GF-D8 (cell line): ENCODE results near the gene TTC22.

Source experiments
- DNase-seq: peaks from one replicate; lab custom pipeline; 2025; lab: John Stamatoyannopoulos, UW

The TTC22 gene

GRCh38 chr1:54751426-54751825, 49.7 kb downstream of the TTC22 start:
- DNase-seq = no peak

- no peak for DNase-seq
Measured at GRCh38 chr1:54750596-54750995, 50.5 kb downstream of the TTC22 start.

GRCh38 chr1:54748094-54748835, 52.9 kb downstream of the TTC22 start:
- DNase-seq = no peak

GRCh38 chr1:54745864-54746263, 55.3 kb downstream of the TTC22 start:
- DNase-seq = no peak

GRCh38 chr1:54745274-54745673, 55.8 kb downstream of the TTC22 start:
- DNase-seq = no peak

- no peak for DNase-seq
Measured at GRCh38 chr1:54744696-54745095, 56.4 kb downstream of the TTC22 start.

GRCh38 chr1:54743416-54744226, 57.5 kb downstream of the TTC22 start:
- no peak for DNase-seq

- no peak for DNase-seq
Measured at GRCh38 chr1:54742282-54742681, 58.8 kb downstream of the TTC22 start.

- no peak for DNase-seq
Measured at GRCh38 chr1:54741531-54741930, 59.6 kb downstream of the TTC22 start.

- DNase-seq = no peak
Measured at GRCh38 chr1:54738244-54738643, 62.9 kb downstream of the TTC22 start.

GRCh38 chr1:54736685-54737084, 64.4 kb downstream of the TTC22 start:
- no peak for DNase-seq
